Spinal cord (tissue), 10 donors: ENCODE results near the gene ALDH5A1. TPM values are rescaled to one million over a fixed set of nuclear protein-coding genes. Genes with fewer than 3 reads are reported as not detected.
A peak's percentile ranks its signal among the peaks of the same experiment; 100 is the strongest.

Experiments
- DNase-seq, 6 donors: peaks; one replicate each; pipeline versions ENCODE4 v3.0.0 to v3.0.0-alpha.2; 2013 to 2015; ENCODE audit warnings: low spot score in 6 of 6, low read depth in 4 of 6
- H3K27ac ChIP-seq: one replicate; pipeline ENCODE4 v1.5.1; 2013; ENCODE audit warnings: low read depth, low read length, control low read depth
- H3K27me3 ChIP-seq: one replicate; pipeline ENCODE4 v1.6.1; 2013; ENCODE audit warnings: low read length; ENCODE audit not compliant: control insufficient read depth, insufficient read depth
- H3K36me3 ChIP-seq: one replicate; pipeline ENCODE4 v1.6.1; 2013; ENCODE audit warnings: low read length; ENCODE audit not compliant: control insufficient read depth, insufficient read depth
- H3K4me1 ChIP-seq: one replicate; pipeline ENCODE4 v1.6.1; 2013; ENCODE audit warnings: low read length; ENCODE audit not compliant: control insufficient read depth, insufficient read depth
- H3K4me3 ChIP-seq: one replicate; pipeline ENCODE4 v1.5.1; 2013; ENCODE audit warnings: low read depth, low read length, control low read depth
- H3K9me3 ChIP-seq: one replicate; pipeline ENCODE4 v1.6.1; 2013; ENCODE audit warnings: low read length; ENCODE audit not compliant: control insufficient read depth, insufficient read depth
- WGBS: methylation state at CpG from one replicate; pipeline ENCODE4 v1.1.5; 2013; ENCODE audit warnings: missing lambda C conversion rate; ENCODE audit not compliant: insufficient coverage; 5-methylcytosine and 5-hydroxymethylcytosine counted together
- polyA plus RNA-seq, 2 donors: library from polyadenylated mRNA; unstranded; fragments of 120-200 nt; gene quantifications; one replicate each; pipeline ENCODE4 v1.2.1, GENCODE V29; 2013; ENCODE audit not compliant: insufficient read length in 2 of 2
- total RNA-seq, 2 donors: library from RNA; depleted of rRNA in 1 of 2; stranded (reverse); fragments of 120-200 nt in 1 of 2; fragments of >200 nt in 1 of 2; gene quantifications; one replicate each; pipeline versions ENCODE4 v1.2.3 to v1.2.4, GENCODE V29; 2013 to 2014
- donor health status: healthy.

ALDH5A1 gene
- total and polyA plus RNA-seq, 4 donors, result 22.4 to 68.3 (median 44.7) TPM

GRCh38 chr6:24455061-24455460 lies 39.7 kb upstream of the ALDH5A1 start:
- 79% methylated on average over 3 of the region's 4 CpGs for WGBS
- no peak for DNase-seq
- no peaks in the 10 kb centered on the region for H3K4me1 ChIP-seq
- H3K27ac ChIP-seq, result no peak overlapping the region
- H3K4me3 ChIP-seq, result no peak overlapping the region
- no peaks in the 10 kb centered on the region for H3K9me3 ChIP-seq
- H3K36me3 ChIP-seq, result peaks cover 3% of the 10 kb centered on the region
- H3K27me3 ChIP-seq, result no peaks in the 10 kb centered on the region

GRCh38 chr6:24458134-24458533 lies 36.6 kb upstream of the ALDH5A1 start:
- WGBS, result 69% methylated on average over 4 of the region's 4 CpGs
- peaks cover 3% of the 10 kb centered on the region for H3K36me3 ChIP-seq
- H3K9me3 ChIP-seq, result no peaks in the 10 kb centered on the region
- no peaks in the 10 kb centered on the region for H3K4me1 ChIP-seq
- DNase-seq, result peak in 1 of 6 donors; percentile 15
- no peaks in the 10 kb centered on the region for H3K27me3 ChIP-seq
- no peak overlapping the region for H3K27ac ChIP-seq
- H3K4me3 ChIP-seq, result no peak overlapping the region

GRCh38 chr6:24458941-24459340 lies 35.8 kb upstream of the ALDH5A1 start:
- H3K4me1 ChIP-seq, result no peaks in the 10 kb centered on the region
- H3K36me3 ChIP-seq, result peaks cover 1% of the 10 kb centered on the region
- no peaks in the 10 kb centered on the region for H3K9me3 ChIP-seq
- H3K4me3 ChIP-seq, result no peak overlapping the region
- 92% methylated on average over 2 of the region's 2 CpGs for WGBS
- no peak for DNase-seq
- no peak overlapping the region for H3K27ac ChIP-seq
- no peaks in the 10 kb centered on the region for H3K27me3 ChIP-seq

GRCh38 chr6:24460966-24461365 lies 33.8 kb upstream of the ALDH5A1 start:
- Histone ChIP-seq H3K4me1 (no peaks in the 10 kb centered on the region), H3K27me3 (no peaks in the 10 kb centered on the region), H3K9me3 (no peaks in the 10 kb centered on the region), H3K36me3 (peaks cover 2% of the 10 kb centered on the region), H3K27ac (no peak overlapping the region), H3K4me3 (no peak overlapping the region)
- DNase-seq, result no peak
- WGBS, result 100% methylated on average over 2 of the region's 4 CpGs

- Histone ChIP-seq H3K9me3 (no peaks in the 10 kb centered on the region), H3K36me3 (peaks cover 5% of the 10 kb centered on the region), H3K27me3 (no peaks in the 10 kb centered on the region), H3K27ac (no peak overlapping the region), H3K4me1 (no peaks in the 10 kb centered on the region), H3K4me3 (no peak overlapping the region)
- DNase-seq, result no peak
- WGBS, result 100% methylated on average over 5 of the region's 11 CpGs
Observed at GRCh38 chr6:24464253-24465038, 30.3 kb upstream of the ALDH5A1 start.

GRCh38 chr6:24469811-24470210 lies 25.0 kb upstream of the ALDH5A1 start:
- DNase-seq, result no peak
- Histone ChIP-seq H3K4me1 (no peaks in the 10 kb centered on the region), H3K4me3 (no peak overlapping the region), H3K27me3 (no peaks in the 10 kb centered on the region), H3K9me3 (no peaks in the 10 kb centered on the region), H3K36me3 (peaks cover 5% of the 10 kb centered on the region), H3K27ac (no peak overlapping the region)
- WGBS, result no CpG with 5 or more reads among the region's 7 CpGs

- no peak for DNase-seq
- H3K27me3 ChIP-seq, result no peaks in the 10 kb centered on the region
Observed at GRCh38 chr6:24472181-24472580, 22.6 kb upstream of the ALDH5A1 start.

GRCh38 chr6:24476631-24477030 lies 18.1 kb upstream of the ALDH5A1 start:
- WGBS, result 100% methylated on average over 3 of the region's 6 CpGs

More at GRCh38 chr6:24472181-24472580, 22.6 kb upstream of the ALDH5A1 start:
- no peaks in the 10 kb centered on the region for H3K9me3 ChIP-seq
- no peaks in the 10 kb centered on the region for H3K36me3 ChIP-seq
- no peak overlapping the region for H3K4me3 ChIP-seq
- H3K4me1 ChIP-seq, result no peaks in the 10 kb centered on the region
- H3K27ac ChIP-seq, result no peak overlapping the region

GRCh38 chr6:24477070-24477469 lies 17.7 kb upstream of the ALDH5A1 start:
- H3K27me3 ChIP-seq, result no peaks in the 10 kb centered on the region

More at GRCh38 chr6:24476631-24477030, 18.1 kb upstream of the ALDH5A1 start:
- no peaks in the 10 kb centered on the region for H3K9me3 ChIP-seq
- H3K4me1 ChIP-seq, result no peaks in the 10 kb centered on the region
- H3K4me3 ChIP-seq, result no peak overlapping the region
- H3K36me3 ChIP-seq, result no peaks in the 10 kb centered on the region
- no peaks in the 10 kb centered on the region for H3K27me3 ChIP-seq
- no peak for DNase-seq
- no peak overlapping the region for H3K27ac ChIP-seq

GRCh38 chr6:24478903-24479302 lies 15.9 kb upstream of the ALDH5A1 start:
- no peak for DNase-seq
- Histone ChIP-seq H3K27ac (no peak overlapping the region), H3K9me3 (no peaks in the 10 kb centered on the region), H3K36me3 (peaks cover 4% of the 10 kb centered on the region), H3K4me1 (no peaks in the 10 kb centered on the region), H3K27me3 (no peaks in the 10 kb centered on the region), H3K4me3 (no peak overlapping the region)
- WGBS, result 90% methylated on average over 2 of the region's 4 CpGs

More at GRCh38 chr6:24477070-24477469, 17.7 kb upstream of the ALDH5A1 start:
- no peak for DNase-seq
- H3K27ac ChIP-seq, result no peak overlapping the region
- no peaks in the 10 kb centered on the region for H3K36me3 ChIP-seq
- H3K4me3 ChIP-seq, result no peak overlapping the region
- no peaks in the 10 kb centered on the region for H3K4me1 ChIP-seq
- 100% methylated on average over 1 of the region's 1 CpG for WGBS
- H3K9me3 ChIP-seq, result no peaks in the 10 kb centered on the region
